Measurements from ENCODE around the gene MUC4.
"Not testable (repeated sequence)": the region's sequence is repeated elsewhere in the genome, so short reads cannot be mapped to it uniquely, and the experiment has no call there.

GRCh38 chr3:195712535-195712910, 99.2 kb downstream of the MUC4 start:
- not testable (repeated sequence) for TF ChIP-seq IKZF1 (conservative IDR thresholded peaks at IDR 0.05); CTCF (IDR thresholded peaks at IDR 0.05 in 2 of 3, conservative IDR thresholded peaks at IDR 0.05 in 1 of 3; ENCODE audit: control insufficient read depth in 2 of 3, extremely low read depth in 1 of 3, insufficient read depth in 1 of 3, low read depth in 3 of 3, low read length in 3 of 3); EP300 (IDR thresholded peaks at IDR 0.05; ENCODE audit: borderline replicate concordance in 1 of 2, control insufficient read depth in 1 of 2, low read depth in 2 of 2, low read length in 2 of 2); EZH2 (IDR thresholded peaks at IDR 0.05; ENCODE audit: borderline replicate concordance, control insufficient read depth, low read depth, low read length); TCF12 (IDR thresholded peaks at IDR 0.05; ENCODE audit: low read depth, low read length); POLR2A (IDR thresholded peaks at IDR 0.05; ENCODE audit: low read depth, low read length); PKNOX1 (IDR thresholded peaks at IDR 0.05); RBBP5 (conservative IDR thresholded peaks at IDR 0.05); ZBTB33 (IDR thresholded peaks at IDR 0.05); NKRF (conservative IDR thresholded peaks at IDR 0.05); SIN3A (IDR thresholded peaks at IDR 0.05; ENCODE audit: low read depth, low read length); SRF (IDR thresholded peaks at IDR 0.05; ENCODE audit: low read depth in 2 of 2, low read length in 2 of 2)

All from GM12878 (cell line).